Suprapubic skin (tissue), 4 donors: ENCODE data around the gene PRKAR2B.

Experiments used
- CTCF ChIP-seq, 2 donors: fragments of 200-600 bp in 1 of 2; fragments of 450-650 bp in 1 of 2; sonication (generic) in 1 of 2; IDR thresholded peaks; one replicate each; pipeline ENCODE4 v1.5.1; 2016 to 2019; ENCODE audit warnings: antibody characterized with exemption in 2 of 2, mild to moderate bottlenecking in 1 of 2, moderate library complexity in 1 of 2
- EP300 ChIP-seq: sonication (generic); formaldehyde crosslinking; IDR thresholded peaks from one replicate; pipeline ENCODE4 v1.6.1; 2017; ENCODE audit warnings: antibody characterized with exemption
- POLR2A ChIP-seq, 2 donors: fragments of 450-650 bp; IDR thresholded peaks; one replicate each; pipeline ENCODE4 v1.6.1; 2017; ENCODE audit warnings: antibody characterized with exemption in 2 of 2, mild to moderate bottlenecking in 2 of 2, moderate library complexity in 2 of 2
- POLR2AphosphoS5 ChIP-seq, 3 donors: sonication (generic); formaldehyde crosslinking; IDR thresholded peaks; one replicate each; pipeline ENCODE4 v1.6.1; 2017; ENCODE audit warnings: antibody characterized with exemption in 3 of 3

- TF ChIP-seq POLR2A (IDR thresholded peaks at IDR 0.05) (no peak), CTCF (IDR thresholded peaks at IDR 0.05) (no peak), EP300 (no peak), POLR2AphosphoS5 (IDR thresholded peaks at IDR 0.05) (no peak)
These were observed 83.7 kb downstream of the PRKAR2B start for GRCh38 chr7:107128217-107128616.
